ENCODE data around the gene NTSR2. TPM values are rescaled to one million over a fixed set of nuclear protein-coding genes. Genes with fewer than 3 reads are reported as not detected.
A peak's percentile ranks its signal among the peaks of the same experiment; 100 is the strongest.

Gene NTSR2
- total and polyA plus RNA-seq, 7 experiments from 2014 or later, result not detected

GRCh38 chr2:11713815-11714214 lies 43.8 kb upstream of the NTSR2 start:
- Mint-ChIP-seq H3K27ac (no peak overlapping the region), H3K27me3 (peaks cover 0 to 25% (median 4%) of the 10 kb centered on the region in 5 donors), H3K36me3 (no peaks in the 10 kb centered on the region), H3K9me3 (no peaks in the 10 kb centered on the region), H3K4me3 (no peak overlapping the region), H3K4me1 (peaks cover 0 to 1% (median 0%) of the 10 kb centered on the region in 7 donors)
- Histone ChIP-seq H3K9me3 (ENCODE audit: control insufficient read depth in 2 of 3, low read length in 3 of 3) (no peaks in the 10 kb centered on the region), H3K4me3 (ENCODE audit: low read length) (no peak overlapping the region), H3K36me3 (ENCODE audit: control insufficient read depth in 2 of 3, insufficient read depth in 3 of 3, low read length in 3 of 3) (no peaks in the 10 kb centered on the region), H3K4me1 (ENCODE audit: control insufficient read depth in 2 of 2, insufficient read depth in 2 of 2, low read length in 2 of 2) (no peaks in the 10 kb centered on the region), H3K27ac (ENCODE audit: low read depth, low read length) (no peak overlapping the region), H3K27me3 (ENCODE audit: control insufficient read depth in 2 of 2, insufficient read depth in 2 of 2, low read length in 2 of 2) (no peaks in the 10 kb centered on the region)
- ChIA-PET POLR2A (no interaction called here), CTCF (no interaction called here)
- DNase-seq (no peak), ATAC-seq (no peak)
- intact Hi-C loops (cut with micrococcal nuclease), result no loop called here

- intact Hi-C loops (cut with micrococcal nuclease), result no loop called here
- no peaks in the 10 kb centered on the region for H3K9me3 Mint-ChIP-seq
- ATAC-seq (no peak), DNase-seq (no peak)
- no peaks in the 10 kb centered on the region for H3K9me3 ChIP-seq (ENCODE audit: control insufficient read depth in 2 of 3, low read length in 3 of 3)
- H3K27me3 ChIP-seq (ENCODE audit: control insufficient read depth in 2 of 2, insufficient read depth in 2 of 2, low read length in 2 of 2), result no peaks in the 10 kb centered on the region
- POLR2A ChIA-PET, result no interaction called here
- H3K4me1 Mint-ChIP-seq, result peaks cover 0 to 1% (median 0%) of the 10 kb centered on the region in 7 donors
- H3K4me1 ChIP-seq (ENCODE audit: control insufficient read depth in 2 of 2, insufficient read depth in 2 of 2, low read length in 2 of 2), result no peaks in the 10 kb centered on the region
- H3K27ac ChIP-seq (ENCODE audit: low read depth, low read length), result no peak overlapping the region
- H3K4me3 Mint-ChIP-seq, result no peak overlapping the region
- no peaks in the 10 kb centered on the region for H3K36me3 Mint-ChIP-seq
- no peak overlapping the region for H3K27ac Mint-ChIP-seq
- CTCF ChIA-PET, result no interaction called here
- H3K27me3 Mint-ChIP-seq, result peaks cover 0 to 22% (median 1%) of the 10 kb centered on the region in 5 donors
- no peak overlapping the region for H3K4me3 ChIP-seq (ENCODE audit: low read length)
- H3K36me3 ChIP-seq (ENCODE audit: control insufficient read depth in 2 of 3, insufficient read depth in 3 of 3, low read length in 3 of 3), result no peaks in the 10 kb centered on the region
Observed at GRCh38 chr2:11712866-11713265, 42.9 kb upstream of the NTSR2 start.

DNA sequence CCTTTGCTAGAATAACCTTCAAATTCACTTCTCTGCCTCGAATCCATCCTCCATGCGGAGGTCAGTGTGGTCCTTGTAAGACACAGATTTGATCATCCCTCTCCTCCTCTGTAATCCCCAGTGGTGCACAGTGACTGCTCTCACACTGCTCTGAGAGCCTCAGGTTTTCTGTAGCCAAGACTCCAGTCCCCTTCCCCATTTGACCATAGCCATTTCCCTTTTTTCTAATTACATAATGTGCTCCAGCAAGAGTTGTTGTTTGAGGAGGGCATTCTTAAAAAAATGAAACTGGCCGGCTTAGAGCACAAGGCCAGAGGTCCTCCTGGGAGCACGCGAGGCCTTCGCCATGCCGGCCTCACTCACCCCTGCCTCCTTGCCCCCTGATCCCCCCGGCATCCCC lies 41.8 kb upstream of the NTSR2 start:
- H3K9me3 ChIP-seq (ENCODE audit: control insufficient read depth in 2 of 3, low read length in 3 of 3), result no peaks in the 10 kb centered on the region
- H3K27ac Mint-ChIP-seq, result peak overlapping the region in 1 of 9 donors; percentile 38
- H3K27me3 ChIP-seq (ENCODE audit: control insufficient read depth in 2 of 2, insufficient read depth in 2 of 2, low read length in 2 of 2), result no peaks in the 10 kb centered on the region
- H3K27me3 Mint-ChIP-seq, result peaks cover 0 to 17% (median 0%) of the 10 kb centered on the region in 5 donors
- ChIA-PET CTCF (no interaction called here), POLR2A (no interaction called here)
- H3K36me3 Mint-ChIP-seq, result no peaks in the 10 kb centered on the region
- no peak for DNase-seq
- peaks cover 0 to 1% (median 0%) of the 10 kb centered on the region in 7 donors for H3K4me1 Mint-ChIP-seq
- no peaks in the 10 kb centered on the region for H3K4me1 ChIP-seq (ENCODE audit: control insufficient read depth in 2 of 2, insufficient read depth in 2 of 2, low read length in 2 of 2)
- intact Hi-C loops (cut with micrococcal nuclease), result no loop called here
- H3K4me3 Mint-ChIP-seq, result no peak overlapping the region
- no peaks in the 10 kb centered on the region for H3K9me3 Mint-ChIP-seq
- H3K36me3 ChIP-seq (ENCODE audit: control insufficient read depth in 2 of 3, insufficient read depth in 3 of 3, low read length in 3 of 3), result no peaks in the 10 kb centered on the region
- H3K4me3 ChIP-seq (ENCODE audit: low read length), result no peak overlapping the region
- no peak overlapping the region for H3K27ac ChIP-seq (ENCODE audit: low read depth, low read length)
- no peak for ATAC-seq

DNA sequence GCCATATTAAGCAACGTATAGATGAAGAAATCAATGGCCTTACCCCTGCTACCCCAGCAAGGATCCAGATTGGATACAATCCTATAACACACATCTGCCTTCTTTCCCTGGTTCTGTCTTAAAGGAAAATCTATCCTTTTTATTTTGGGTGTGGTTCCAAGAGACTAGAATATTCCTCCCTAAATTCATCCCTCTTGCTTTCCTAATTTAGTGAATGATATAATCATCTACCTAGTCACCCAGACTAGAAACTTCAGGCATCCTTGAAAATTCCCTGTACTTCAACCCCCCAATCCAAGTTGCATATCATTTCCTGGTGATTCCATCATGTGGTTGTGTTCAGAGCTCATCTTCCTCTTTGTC lies 41.3 kb upstream of the NTSR2 start:
- Histone ChIP-seq H3K27ac (ENCODE audit: low read depth, low read length) (no peak overlapping the region), H3K9me3 (ENCODE audit: control insufficient read depth in 2 of 3, low read length in 3 of 3) (no peaks in the 10 kb centered on the region), H3K27me3 (ENCODE audit: control insufficient read depth in 2 of 2, insufficient read depth in 2 of 2, low read length in 2 of 2) (no peaks in the 10 kb centered on the region), H3K36me3 (ENCODE audit: control insufficient read depth in 2 of 3, insufficient read depth in 3 of 3, low read length in 3 of 3) (no peaks in the 10 kb centered on the region), H3K4me1 (ENCODE audit: control insufficient read depth in 2 of 2, insufficient read depth in 2 of 2, low read length in 2 of 2) (no peaks in the 10 kb centered on the region), H3K4me3 (ENCODE audit: low read length) (no peak overlapping the region)
- Mint-ChIP-seq H3K27me3 (peaks cover 0 to 14% (median 0%) of the 10 kb centered on the region in 5 donors), H3K27ac (no peak overlapping the region), H3K36me3 (no peaks in the 10 kb centered on the region), H3K4me3 (no peak overlapping the region), H3K4me1 (peaks cover 0 to 1% (median 0%) of the 10 kb centered on the region in 7 donors), H3K9me3 (no peaks in the 10 kb centered on the region)
- DNase-seq (no peak), ATAC-seq (no peak)
- CTCF ChIA-PET, result no interaction called here
- POLR2A ChIA-PET, result no interaction called here
- intact Hi-C loops (cut with micrococcal nuclease), result no loop called here

DNA sequence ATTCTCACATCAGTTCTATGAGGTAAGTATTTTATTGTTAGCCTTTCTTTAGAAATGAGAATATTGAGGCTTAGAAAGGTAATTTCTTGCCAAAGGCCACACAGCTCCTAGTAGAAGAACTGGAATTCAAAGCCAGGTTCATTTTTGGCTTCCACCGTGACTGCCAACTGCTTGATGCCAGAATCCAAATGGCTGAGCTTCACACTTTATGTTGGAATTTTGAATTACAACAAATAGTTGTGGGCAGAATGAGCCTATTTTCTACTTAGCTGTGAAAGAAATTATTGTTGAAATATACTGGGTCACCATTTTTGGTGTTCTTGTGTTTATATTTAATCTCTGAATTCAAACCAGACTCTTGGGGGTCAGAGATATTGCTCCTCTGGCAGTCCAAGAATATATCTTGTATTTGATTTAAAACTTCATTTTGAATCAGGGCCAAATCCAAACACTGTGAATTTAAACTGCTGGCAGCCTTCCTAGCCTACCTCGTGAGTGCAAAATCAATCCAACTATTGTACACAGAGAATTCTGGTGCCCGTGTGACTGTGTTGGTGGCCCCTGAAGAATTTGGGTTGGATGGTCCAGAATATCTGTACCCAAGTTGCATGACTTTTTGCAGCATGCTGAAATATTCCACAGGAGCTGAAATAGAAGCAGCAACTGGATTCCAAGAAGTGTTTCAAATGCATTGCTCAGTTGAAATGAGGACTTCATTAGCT lies 40.8 kb upstream of the NTSR2 start:
- Mint-ChIP-seq H3K27me3 (peaks cover 0 to 16% (median 0%) of the 10 kb centered on the region in 5 donors), H3K9me3 (peaks cover 0 to 3% (median 0%) of the 10 kb centered on the region in 11 donors), H3K36me3 (no peaks in the 10 kb centered on the region), H3K4me3 (no peak overlapping the region), H3K4me1 (peaks cover 0 to 1% (median 0%) of the 10 kb centered on the region in 7 donors), H3K27ac (no peak overlapping the region)
- H3K4me1 ChIP-seq (ENCODE audit: control insufficient read depth in 2 of 2, insufficient read depth in 2 of 2, low read length in 2 of 2), result no peaks in the 10 kb centered on the region
- no peak overlapping the region for H3K27ac ChIP-seq (ENCODE audit: low read depth, low read length)
- ChIA-PET POLR2A (no interaction called here), CTCF (no interaction called here)
- no peaks in the 10 kb centered on the region for H3K27me3 ChIP-seq (ENCODE audit: control insufficient read depth in 2 of 2, insufficient read depth in 2 of 2, low read length in 2 of 2)
- DNase-seq (no peak), ATAC-seq (no peak)
- no peaks in the 10 kb centered on the region for H3K36me3 ChIP-seq (ENCODE audit: control insufficient read depth in 2 of 3, insufficient read depth in 3 of 3, low read length in 3 of 3)
- H3K4me3 ChIP-seq (ENCODE audit: low read length), result no peak overlapping the region
- intact Hi-C loops (cut with micrococcal nuclease), result no loop called here
- no peaks in the 10 kb centered on the region for H3K9me3 ChIP-seq (ENCODE audit: control insufficient read depth in 2 of 3, low read length in 3 of 3)

- Mint-ChIP-seq H3K4me3 (no peak overlapping the region), H3K27me3 (peaks cover 0 to 16% (median 0%) of the 10 kb centered on the region in 5 donors), H3K27ac (no peak overlapping the region), H3K9me3 (peaks cover 0 to 6% (median 0%) of the 10 kb centered on the region in 11 donors), H3K36me3 (no peaks in the 10 kb centered on the region), H3K4me1 (peaks cover 0 to 4% (median 0%) of the 10 kb centered on the region in 7 donors)
- Histone ChIP-seq H3K4me1 (ENCODE audit: control insufficient read depth in 2 of 2, insufficient read depth in 2 of 2, low read length in 2 of 2) (no peaks in the 10 kb centered on the region), H3K27ac (ENCODE audit: low read depth, low read length) (no peak overlapping the region), H3K9me3 (ENCODE audit: control insufficient read depth in 2 of 3, low read length in 3 of 3) (no peaks in the 10 kb centered on the region), H3K36me3 (ENCODE audit: control insufficient read depth in 2 of 3, insufficient read depth in 3 of 3, low read length in 3 of 3) (no peaks in the 10 kb centered on the region), H3K4me3 (ENCODE audit: low read length) (no peak overlapping the region), H3K27me3 (ENCODE audit: control insufficient read depth in 2 of 2, insufficient read depth in 2 of 2, low read length in 2 of 2) (no peaks in the 10 kb centered on the region)
- CTCF ChIA-PET, result no interaction called here
- intact Hi-C loops (cut with micrococcal nuclease), result no loop called here
- ATAC-seq (no peak), DNase-seq (no peak)
- POLR2A ChIA-PET, result no interaction called here
Observed at GRCh38 chr2:11710210-11710609, 40.2 kb upstream of the NTSR2 start.

DNA sequence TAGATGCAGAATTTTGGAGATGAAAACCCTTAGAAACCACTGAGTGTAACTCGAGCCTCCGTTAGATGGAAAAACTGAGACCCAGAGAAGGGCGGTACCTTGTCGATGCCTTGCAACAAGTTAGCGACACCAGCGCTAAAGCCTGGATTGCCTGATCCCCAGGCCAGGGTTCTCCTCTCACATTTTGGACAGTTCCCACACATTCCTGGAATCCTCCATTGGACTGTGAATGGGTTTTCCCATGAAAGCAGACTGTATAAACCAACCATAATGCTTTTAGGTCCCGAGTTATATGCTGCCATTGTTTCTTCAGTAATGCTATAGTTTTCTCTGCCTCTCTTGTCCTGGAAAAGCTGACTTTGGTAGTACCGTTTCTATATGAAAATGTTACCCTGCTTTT lies 39.3 kb upstream of the NTSR2 start:
- intact Hi-C loops (cut with micrococcal nuclease), result no loop called here
- H3K27me3 ChIP-seq (ENCODE audit: control insufficient read depth in 2 of 2, insufficient read depth in 2 of 2, low read length in 2 of 2), result no peaks in the 10 kb centered on the region
- Mint-ChIP-seq H3K4me1 (peaks cover 0 to 4% (median 0%) of the 10 kb centered on the region in 7 donors), H3K9me3 (peaks cover 0 to 6% (median 0%) of the 10 kb centered on the region in 11 donors), H3K36me3 (no peaks in the 10 kb centered on the region), H3K27ac (no peak overlapping the region), H3K27me3 (peaks cover 0 to 16% (median 0%) of the 10 kb centered on the region in 5 donors), H3K4me3 (no peak overlapping the region)
- no peak overlapping the region for H3K27ac ChIP-seq (ENCODE audit: low read depth, low read length)
- ATAC-seq (no peak), DNase-seq (no peak)
- H3K36me3 ChIP-seq (ENCODE audit: control insufficient read depth in 2 of 3, insufficient read depth in 3 of 3, low read length in 3 of 3), result no peaks in the 10 kb centered on the region
- no peak overlapping the region for H3K4me3 ChIP-seq (ENCODE audit: low read length)
- no peaks in the 10 kb centered on the region for H3K9me3 ChIP-seq (ENCODE audit: control insufficient read depth in 2 of 3, low read length in 3 of 3)
- no peaks in the 10 kb centered on the region for H3K4me1 ChIP-seq (ENCODE audit: control insufficient read depth in 2 of 2, insufficient read depth in 2 of 2, low read length in 2 of 2)
- CTCF ChIA-PET, result no interaction called here
- POLR2A ChIA-PET, result no interaction called here

Measured in naive thymus-derived CD4-positive, alpha-beta T cell (primary cell).